Placental pericyte (primary cell): ENCODE measurements around the gene ISLR. TPM values are rescaled to one million over a fixed set of nuclear protein-coding genes. Genes with fewer than 3 reads are reported as not detected.

Experiments
- small RNA-seq: library from RNA; depleted of rRNA; stranded (forward); fragments of <200 nt; gene quantifications from one replicate; pipeline ENCODE3, GENCODE V24; 2012; ENCODE audit warnings: low replicate concordance
- total RNA-seq: library from RNA; depleted of rRNA; stranded (reverse); fragments of >200 nt; gene quantifications from 2 replicates; pipeline ENCODE4 v1.2.3, GENCODE V29; 2012

ISLR gene, protein sequence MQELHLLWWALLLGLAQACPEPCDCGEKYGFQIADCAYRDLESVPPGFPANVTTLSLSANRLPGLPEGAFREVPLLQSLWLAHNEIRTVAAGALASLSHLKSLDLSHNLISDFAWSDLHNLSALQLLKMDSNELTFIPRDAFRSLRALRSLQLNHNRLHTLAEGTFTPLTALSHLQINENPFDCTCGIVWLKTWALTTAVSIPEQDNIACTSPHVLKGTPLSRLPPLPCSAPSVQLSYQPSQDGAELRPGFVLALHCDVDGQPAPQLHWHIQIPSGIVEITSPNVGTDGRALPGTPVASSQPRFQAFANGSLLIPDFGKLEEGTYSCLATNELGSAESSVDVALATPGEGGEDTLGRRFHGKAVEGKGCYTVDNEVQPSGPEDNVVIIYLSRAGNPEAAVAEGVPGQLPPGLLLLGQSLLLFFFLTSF
- 25.8 and 26.6 TPM in 2 replicates for total RNA-seq

DNA sequence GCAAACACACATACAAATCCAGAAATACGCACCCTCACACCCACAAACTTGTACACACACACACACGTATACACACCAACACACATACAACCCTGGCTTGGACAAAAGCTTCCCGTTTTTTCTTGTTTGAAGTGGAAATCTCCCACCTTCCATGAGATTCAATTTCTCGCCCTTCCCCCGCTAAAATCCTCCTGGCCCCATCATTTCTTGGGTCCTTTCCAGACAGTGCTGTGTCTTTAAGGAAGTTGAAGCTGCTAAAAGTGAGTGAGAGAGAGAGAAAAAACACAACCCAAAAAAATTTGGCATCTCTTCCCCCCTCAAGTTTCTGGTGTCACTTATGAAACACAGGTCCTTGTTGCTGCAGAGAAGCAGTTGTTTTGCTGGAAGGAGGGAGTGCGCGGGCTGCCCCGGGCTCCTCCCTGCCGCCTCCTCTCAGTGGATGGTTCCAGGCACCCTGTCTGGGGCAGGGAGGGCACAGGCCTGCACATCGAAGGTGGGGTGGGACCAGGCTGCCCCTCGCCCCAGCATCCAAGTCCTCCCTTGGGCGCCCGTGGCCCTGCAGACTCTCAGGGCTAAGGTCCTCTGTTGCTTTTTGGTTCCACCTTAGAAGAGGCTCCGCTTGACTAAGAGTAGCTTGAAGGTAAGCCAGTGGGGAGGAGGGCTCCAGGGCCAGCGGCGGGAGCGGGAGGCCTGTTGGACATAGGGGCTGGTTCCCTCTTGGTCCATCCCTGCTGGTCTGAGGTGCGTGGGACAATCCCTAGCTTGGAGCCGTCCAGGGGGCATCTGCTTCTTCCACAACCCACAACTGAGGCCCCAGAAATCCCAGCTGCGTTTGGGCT is at the start of gene ISLR:
Gene ISLR (plus strand): TSS at position 331 of the 839 bp plus-strand sequence. CDS start 1,149 bp downstream, outside the sequence.

DNA sequence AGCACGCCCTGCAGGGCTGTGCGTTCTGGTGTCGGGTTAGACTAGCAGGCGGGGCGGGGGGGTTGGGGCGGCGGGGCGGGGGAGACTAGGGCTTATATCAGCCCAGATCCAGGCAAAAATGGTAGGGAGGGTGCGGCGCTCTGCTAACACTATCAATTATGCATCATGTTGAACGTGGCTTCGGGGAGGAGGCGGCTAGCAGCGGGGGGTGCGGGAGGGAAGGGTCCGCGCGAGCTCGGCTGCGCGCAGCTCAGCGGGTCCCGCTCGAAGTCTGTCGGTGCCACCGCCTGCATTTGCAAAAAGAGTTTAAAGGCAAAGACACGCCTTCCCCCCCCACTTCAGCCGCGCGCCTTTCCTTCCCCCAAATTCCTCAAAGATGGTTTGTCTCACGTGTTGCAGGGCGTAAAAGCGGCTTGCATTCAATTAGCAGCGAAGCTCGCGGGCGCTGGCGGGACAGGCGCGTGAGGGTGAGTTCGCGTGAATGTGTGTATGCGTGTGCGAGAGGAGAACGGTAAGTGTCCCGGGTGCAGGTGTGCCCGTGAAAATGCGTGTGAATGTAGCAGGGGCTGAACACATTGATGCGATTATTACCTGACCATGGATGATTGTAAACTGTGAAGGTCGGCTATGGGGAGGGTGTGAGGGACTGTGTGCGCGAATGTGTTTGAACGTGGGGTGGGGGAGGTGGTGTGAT is 43.2 kb upstream of the ISLR start, which contains the start of gene ISLR2:
Gene ISLR2 (plus strand): TSS at position 432 of the 694 bp plus-strand sequence. CDS start 2,169 bp downstream, outside the sequence.

DNA sequence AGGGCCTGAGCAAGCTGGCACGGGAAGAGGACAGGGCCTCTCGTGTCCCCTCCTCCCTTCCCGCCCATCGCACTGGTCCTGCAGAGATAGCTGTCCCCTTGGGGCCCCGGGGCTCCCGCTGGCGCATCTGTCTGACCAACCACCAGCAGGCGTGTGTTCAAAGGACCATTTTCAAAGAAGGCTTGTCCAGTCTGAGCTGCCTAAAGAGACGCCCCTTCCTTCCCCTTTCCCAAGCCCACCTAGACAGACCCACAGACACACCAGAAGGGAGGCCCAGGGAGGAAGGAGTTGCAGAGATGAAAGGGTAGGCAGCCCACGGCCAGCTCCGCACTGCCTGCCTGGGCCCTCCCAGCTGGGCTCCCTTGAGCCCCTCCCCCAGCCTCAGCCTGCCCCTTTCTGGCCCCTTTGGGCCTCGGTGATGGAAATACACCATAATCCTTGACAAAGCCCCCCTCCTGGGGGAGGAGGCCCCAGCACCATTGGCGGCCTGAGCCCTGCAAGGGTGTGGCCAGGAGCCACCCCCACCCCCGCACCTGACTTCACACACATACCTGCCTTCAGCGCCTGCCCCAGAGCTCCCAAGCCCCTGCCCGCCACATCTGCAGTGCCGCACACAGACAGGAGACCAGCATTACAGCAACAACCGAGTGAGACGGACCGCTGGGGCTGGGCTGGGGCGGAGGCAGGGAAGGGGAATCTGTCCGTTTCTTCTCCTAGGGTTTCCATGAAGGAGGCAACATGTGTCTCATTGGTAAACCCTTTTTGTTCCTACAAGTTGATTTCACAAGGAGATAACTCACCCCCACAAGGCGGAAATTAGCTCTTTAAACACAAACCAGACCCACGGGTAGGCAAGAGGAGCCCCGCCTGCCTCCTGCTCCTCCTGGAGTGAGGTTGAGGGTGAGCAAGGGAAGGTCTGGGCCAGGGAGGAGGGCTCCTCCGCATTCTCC is 29.2 kb downstream of the ISLR start, which contains the start of gene STRA6:
Gene STRA6 (minus strand): TSS at position 336 of the 950 bp plus-strand sequence. CDS start 520 bp downstream, outside the sequence.

Small RNA genes within 50 kb of the gene (small RNA-seq; reads per million reads assigned to genes)
- gene RF00017 = not detected

Other genes starting within 250 kb of the ISLR start
- 42.2 and 100 TPM in 2 replicates for gene LOXL1, start 247.2 kb upstream of the ISLR start, total RNA-seq
- 16.6 and 26.9 TPM in 2 replicates for gene STOML1, start 181.4 kb upstream of the ISLR start, total RNA-seq
- 54.7 and 77.3 TPM in 2 replicates for gene PML, start 179.0 kb upstream of the ISLR start, total RNA-seq
- not detected in 2 replicates for gene GOLGA6A, start 91.2 kb upstream of the ISLR start, total RNA-seq
- gene ISLR2, start 43.1 kb upstream of the ISLR start, total RNA-seq = under 0.01 and 0.72 TPM in 2 replicates
- gene STRA6, start 29.1 kb downstream of the ISLR start, total RNA-seq = 33.3 and 99.9 TPM in 2 replicates
- 0.88 and 4.0 TPM in 2 replicates for gene CCDC33, start 62.6 kb downstream of the ISLR start, total RNA-seq
- not detected in 2 replicates for gene CYP11A1, start 193.9 kb downstream of the ISLR start, total RNA-seq